A673 (cell line): ENCODE measurements around the gene VSIG10L. TPM values are rescaled to one million over a fixed set of nuclear protein-coding genes. Genes with fewer than 3 reads are reported as not detected.

Source experiments
- BruUV-seq: library from RNA; stranded (reverse); fragments of 400-500 nt; replicated peaks from 2 replicates; lab custom pipeline; 2021; lab: Mats Ljungman, UMichigan
- CTCF ChIA-PET: fragments of 300-600 bp; sonication (Branson Sonifier 250); formaldehyde crosslinking; loops from one replicate; lab custom pipeline; 2022; ENCODE audit warnings: antibody characterized with exemption; lab: Charles Lee
- POLR2A ChIA-PET: fragments of 300-600 bp; sonication (Branson Sonifier 250); formaldehyde crosslinking; loops from one replicate; lab custom pipeline; 2022; ENCODE audit warnings: antibody characterized with exemption; ENCODE audit not compliant: low non-redundant PET; lab: Charles Lee
- DNase-seq: peaks from one replicate; pipeline ENCODE4 v3.0.0-alpha.2; 2015; ENCODE audit warnings: low spot score
- H3K27ac ChIP-seq: fragments of 200-600 bp; sonication (generic); 2 replicates; pipeline ENCODE4 v1.5.1; 2016; ENCODE audit warnings: mixed run types, low read depth, mild to moderate bottlenecking, mixed read lengths, antibody characterized with exemption, low read length; ENCODE audit not compliant: poor library complexity, severe bottlenecking
- H3K27me3 ChIP-seq: fragments of 200-600 bp; sonication (generic); replicated peaks from 2 replicates; pipeline ENCODE4 v1.6.1; 2017; ENCODE audit warnings: mixed run types, low read depth, mild to moderate bottlenecking, mixed read lengths, antibody characterized with exemption, low read length; ENCODE audit not compliant: insufficient read depth, poor library complexity
- H3K36me3 ChIP-seq: fragments of 200-600 bp; sonication (generic); 2 replicates; pipeline ENCODE4 v1.6.1; 2016; ENCODE audit warnings: mixed run types, mild to moderate bottlenecking, mixed read lengths, antibody characterized with exemption, low read length; ENCODE audit not compliant: insufficient read depth, poor library complexity, severe bottlenecking
- H3K4me1 ChIP-seq: fragments of 200-600 bp; sonication (generic); 2 replicates; pipeline ENCODE4 v1.6.1; 2017; ENCODE audit warnings: mixed run types, mild to moderate bottlenecking, mixed read lengths, antibody characterized with exemption, low read length; ENCODE audit not compliant: insufficient read depth, poor library complexity, severe bottlenecking
- H3K4me3 ChIP-seq: fragments of 200-600 bp; sonication (generic); 2 replicates; pipeline ENCODE4 v1.5.1; 2016; ENCODE audit warnings: low read depth, mixed run types, mild to moderate bottlenecking, mixed read lengths, low read length; ENCODE audit not compliant: poor library complexity, severe bottlenecking
- H3K9me3 ChIP-seq: fragments of 200-600 bp; sonication (generic); 2 replicates; pipeline ENCODE4 v1.6.1; 2016; ENCODE audit warnings: mixed run types, low read depth, mild to moderate bottlenecking, mixed read lengths, antibody characterized with exemption, low read length; ENCODE audit not compliant: poor library complexity, severe bottlenecking
- CTCF ChIP-seq: fragments of 300-800, 200-600 bp; sonication (generic); conservative IDR thresholded peaks from 2 replicates; pipeline ENCODE4 v1.5.1; 2017; ENCODE audit warnings: low read depth, mild to moderate bottlenecking, antibody characterized with exemption, low read length, moderate library complexity, mixed read lengths
- EZH2 ChIP-seq: fragments of 200-600 bp; sonication (generic); IDR thresholded peaks from 2 replicates; pipeline ENCODE4 v1.6.1; 2017; ENCODE audit warnings: borderline replicate concordance, low read depth, mild to moderate bottlenecking, mixed read lengths, antibody characterized with exemption, low read length; ENCODE audit not compliant: poor library complexity, severe bottlenecking
- intact Hi-C: fragments of 100-400 bp; cut with micrococcal nuclease; formaldehyde crosslinking; loops from one replicate; pipeline ENCODE4 v1.10.0; 2022; ENCODE audit not compliant: unreplicated experiment
- total RNA-seq: library from RNA; stranded (reverse); gene quantifications from 2 replicates; pipeline ENCODE4 v1.2.3, GENCODE V29; 2021

The VSIG10L gene
- total RNA-seq, 1 experiment from 2014 or later = 0.69 TPM

- Histone ChIP-seq H3K4me1 (peaks cover 7% of the 10 kb centered on the region), H3K9me3 (no peaks in the 10 kb centered on the region), H3K27ac (no peak overlapping the region), H3K27me3 (no peaks in the 10 kb centered on the region), H3K36me3 (no peaks in the 10 kb centered on the region), H3K4me3 (no peak overlapping the region)
- intact Hi-C loops = no loop called here
- no peak for TF ChIP-seq CTCF
- no peak for TF ChIP-seq EZH2
- ChIA-PET CTCF (no interaction called here), POLR2A (no interaction called here)
- BruUV-seq = no TSS peak
- no peak for DNase-seq
Measured at GRCh38 chr19:51370230-51370629, 28.3 kb upstream of the VSIG10L start.

GRCh38 chr19:51368366-51369282, 26.7 kb upstream of the VSIG10L start, which contains the start of gene CLDND2:
Gene CLDND2, minus strand, starts transcription at chr19:51369003. Its CDS starts 426 bp downstream, at chr19:51368577.
- TF ChIP-seq EZH2 = no peak
- no peak for TF ChIP-seq CTCF
- BruUV-seq = no TSS peak
- Histone ChIP-seq H3K4me1 (peaks cover 9% of the 10 kb centered on the region), H3K4me3 (peak within 1 kb of the TSS; percentile 64), H3K9me3 (no peaks in the 10 kb centered on the region), H3K27me3 (no peaks in the 10 kb centered on the region), H3K27ac (peak within 1 kb of the TSS; percentile 58), H3K36me3 (no peaks in the 10 kb centered on the region)
- POLR2A ChIA-PET = no interaction called here
- CTCF ChIA-PET = interaction anchor here (0.6 kb wide), 1 partner anchor 670 kb away, joined by 3 read pairs; no protein-coding TSS in a partner anchor
- intact Hi-C loops = no loop called here
- DNase-seq = no peak

GRCh38 chr19:51367565-51368365, 25.8 kb upstream of the VSIG10L start:
- intact Hi-C loops = loop anchor here (2.0 kb wide), 2 partner anchors 27 to 29 kb away; no protein-coding TSS in a partner anchor
- ChIA-PET CTCF (interaction anchor here (0.6 to 1.0 kb wide), 2 partner anchors 28 to 669 kb away, joined by 3 to 6 read pairs; no protein-coding TSS in a partner anchor), POLR2A (interaction anchor here (0.6 kb wide), 2 partner anchors 28 to 617 kb away, joined by 3 to 6 read pairs; no protein-coding TSS in a partner anchor)
- Histone ChIP-seq H3K27me3 (no peaks in the 10 kb centered on the region), H3K36me3 (no peaks in the 10 kb centered on the region), H3K9me3 (no peaks in the 10 kb centered on the region), H3K4me3 (peak overlapping the region; percentile 64), H3K4me1 (peaks cover 9% of the 10 kb centered on the region), H3K27ac (peak overlapping the region; percentile 76)
- DNase-seq = peak; percentile 98
- TF ChIP-seq CTCF (no peak), EZH2 (no peak)
- no TSS peak for BruUV-seq
